Psoas muscle (tissue), 8 donors: Measurements from ENCODE around the gene RHOH. TPM values are rescaled to one million over a fixed set of nuclear protein-coding genes. Genes with fewer than 3 reads are reported as not detected.
"Not testable (repeated sequence)": the region's sequence is repeated elsewhere in the genome, so short reads cannot be mapped to it uniquely, and the experiment has no call there.

ENCODE experiments used
- ATAC-seq, 4 donors: fragments of 200-7000 bp; cut with Tn5 transposase; one replicate each; pipeline ENCODE4 v1.9.1; 2020; ENCODE audit warnings: moderate library complexity in 3 of 4, mild to moderate bottlenecking in 2 of 4
- DNase-seq, 2 donors: peaks; one replicate each; pipeline ENCODE4 v3.0.0-alpha.2; 2020
- H3K27ac ChIP-seq: fragments of 200-600 bp; one replicate; pipeline ENCODE4 v1.8.0; 2022
- H3K27me3 ChIP-seq, 3 donors: fragments of 200-600 bp in 1 of 3; one replicate each; pipeline versions ENCODE4 v1.6.1 to v1.8.0; 2013 to 2022; ENCODE audit warnings: low read length in 2 of 3, mild to moderate bottlenecking in 2 of 3, moderate library complexity in 1 of 3; ENCODE audit not compliant: insufficient read depth in 3 of 3
- H3K36me3 ChIP-seq, 2 donors: fragments of 200-600 bp in 1 of 2; one replicate each; pipeline versions ENCODE4 v1.6.1 to v1.8.0; 2013 to 2022; ENCODE audit warnings: low read depth in 1 of 2, mild to moderate bottlenecking in 1 of 2, moderate library complexity in 1 of 2; ENCODE audit not compliant: insufficient read depth in 1 of 2
- H3K4me1 ChIP-seq: fragments of 200-600 bp; one replicate; pipeline ENCODE4 v1.8.0; 2022
- H3K4me3 ChIP-seq: fragments of 200-600 bp; one replicate; pipeline ENCODE4 v1.8.0; 2022; ENCODE audit warnings: mild to moderate bottlenecking
- H3K9me3 ChIP-seq: fragments of 200-600 bp; one replicate; pipeline ENCODE4 v1.8.0; 2022
- WGBS, 3 donors: extraction: QIAGEN DNeasy Blood & Tissue Kit; methylation state at CpG; one replicate each; pipeline versions ENCODE4 v1.1.6 to v1.1.7; 2013; 5-methylcytosine and 5-hydroxymethylcytosine counted together
- intact Hi-C, 2 donors: fragments of 100-400 bp; cut with DNase I; formaldehyde crosslinking; loops; one replicate each; pipeline versions ENCODE4 v1.11.0 to v1.14.2; 2022
- polyA plus RNA-seq, 3 donors: library from polyadenylated mRNA; stranded (reverse); fragments of 200-250 nt; gene quantifications; one replicate each; pipeline ENCODE4 v1.2.3, GENCODE V29; 2013
- total RNA-seq, 4 donors: library from RNA; stranded (reverse); fragmentation: NEBNext Ultra II Directional in 2 of 4; extraction: Animal tissue kit (Norgen Biotek cat#: 25700) in 2 of 4; gene quantifications; one replicate each; pipeline versions ENCODE4 v1.2.1 to v1.2.4, GENCODE V29; 2021 to 2023
- TF ChIP-seq, protein P1 (sequence below): fragments of 200-600 bp; IDR thresholded peaks from one replicate; pipeline ENCODE4 v1.8.0; 2022; ENCODE audit warnings: antibody characterized with exemption
- donor health status: healthy with polysubstance abuse.
- donor health status: DM: no; HTN: no; CAD: no; lungs with moderate emphysema.
- donor health status: Bipolar disorder and iron deficiency.
- donor health status: healthy.
- donor health status: DM: yes; HTN: yes; CAD: no.
- donor health status: DM: no; HTN: no; CAD: no.
- donor health status: DM: no; HTN: no; CAD: no.
- donor health status: DM: yes; HTN: yes; CAD: no.

RHOH gene
- total and polyA plus RNA-seq, 7 donors = 0.04 to 0.68 (median 0.19) TPM; not detected in 1

DNA sequence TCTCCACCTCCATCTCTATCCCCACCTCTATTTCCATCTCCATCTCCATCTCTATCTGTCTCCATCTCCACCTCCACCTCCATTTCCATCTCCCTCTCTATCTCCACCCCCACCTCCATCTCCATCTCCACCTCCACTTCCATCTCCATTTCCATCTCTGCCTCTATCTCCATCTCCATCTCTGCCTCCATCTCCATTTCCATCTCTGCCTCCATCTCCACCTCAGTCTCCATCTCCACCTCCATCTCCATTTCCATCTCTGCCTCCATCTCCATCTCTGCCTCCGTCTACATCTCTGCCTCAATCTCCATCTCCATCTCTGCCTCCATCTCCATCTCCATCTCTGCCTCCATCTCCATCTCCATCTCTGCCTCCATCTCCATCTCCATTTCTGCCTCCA, 97.5 kb downstream of the RHOH start:
- intact Hi-C loops = no loop called here
- no peaks in the 10 kb centered on the region for H3K27me3 ChIP-seq
- DNase-seq (no peak), ATAC-seq (no peak)
- no peak overlapping the region for H3K4me3 ChIP-seq
- H3K4me1 ChIP-seq = no peaks in the 10 kb centered on the region
- H3K36me3 ChIP-seq = no peaks in the 10 kb centered on the region
- H3K27ac ChIP-seq = no peak overlapping the region
- TF ChIP-seq, protein P1, sequence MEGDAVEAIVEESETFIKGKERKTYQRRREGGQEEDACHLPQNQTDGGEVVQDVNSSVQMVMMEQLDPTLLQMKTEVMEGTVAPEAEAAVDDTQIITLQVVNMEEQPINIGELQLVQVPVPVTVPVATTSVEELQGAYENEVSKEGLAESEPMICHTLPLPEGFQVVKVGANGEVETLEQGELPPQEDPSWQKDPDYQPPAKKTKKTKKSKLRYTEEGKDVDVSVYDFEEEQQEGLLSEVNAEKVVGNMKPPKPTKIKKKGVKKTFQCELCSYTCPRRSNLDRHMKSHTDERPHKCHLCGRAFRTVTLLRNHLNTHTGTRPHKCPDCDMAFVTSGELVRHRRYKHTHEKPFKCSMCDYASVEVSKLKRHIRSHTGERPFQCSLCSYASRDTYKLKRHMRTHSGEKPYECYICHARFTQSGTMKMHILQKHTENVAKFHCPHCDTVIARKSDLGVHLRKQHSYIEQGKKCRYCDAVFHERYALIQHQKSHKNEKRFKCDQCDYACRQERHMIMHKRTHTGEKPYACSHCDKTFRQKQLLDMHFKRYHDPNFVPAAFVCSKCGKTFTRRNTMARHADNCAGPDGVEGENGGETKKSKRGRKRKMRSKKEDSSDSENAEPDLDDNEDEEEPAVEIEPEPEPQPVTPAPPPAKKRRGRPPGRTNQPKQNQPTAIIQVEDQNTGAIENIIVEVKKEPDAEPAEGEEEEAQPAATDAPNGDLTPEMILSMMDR = no peak
- no peaks in the 10 kb centered on the region for H3K9me3 ChIP-seq
- WGBS, 3 donors = 84 to 92% (median 85%) methylated on average over 1 of the region's 1 CpG

DNA sequence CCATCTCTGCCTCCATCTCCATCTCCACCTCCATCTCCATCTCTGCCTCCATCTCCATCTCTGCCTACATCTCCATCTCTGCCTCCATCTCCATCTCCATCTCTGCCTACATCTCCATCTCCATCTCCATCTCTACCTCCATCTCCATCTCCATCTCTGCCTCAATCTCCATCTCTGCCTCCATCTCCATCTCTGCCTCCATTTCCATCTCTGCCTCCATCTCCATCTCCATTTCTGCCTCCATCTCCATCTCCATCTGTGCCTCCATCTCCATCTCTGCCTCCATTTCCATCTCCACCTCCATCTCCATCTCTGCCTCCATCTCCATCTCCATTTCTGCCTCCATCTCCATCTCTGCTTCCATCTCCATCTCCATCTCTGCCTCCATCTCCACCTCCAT, 98.2 kb downstream of the RHOH start:
- not testable (repeated sequence) for ATAC-seq

DNA sequence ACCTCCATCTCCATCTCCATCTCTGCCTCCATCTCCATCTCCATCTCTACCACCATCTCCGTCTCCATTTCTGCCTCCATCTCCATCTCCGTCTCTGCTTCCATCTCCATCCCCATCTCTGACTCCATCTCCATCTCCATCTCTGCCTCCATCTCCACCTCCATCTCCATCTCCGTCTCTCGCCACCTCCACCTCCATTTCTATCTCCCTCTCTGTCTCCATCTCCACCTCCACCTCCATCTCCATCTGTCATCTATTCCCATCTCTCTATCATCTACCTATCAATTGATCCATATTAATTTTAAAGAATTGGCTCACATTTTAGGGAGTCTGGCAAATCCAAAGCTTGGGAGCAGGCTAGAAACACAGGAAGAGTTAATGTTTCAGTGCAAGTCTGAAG, 98.7 kb downstream of the RHOH start:
- intact Hi-C loops = no loop called here
- H3K9me3 ChIP-seq = no peaks in the 10 kb centered on the region

More for the DNA sequence above, 98.2 kb downstream of the RHOH start:
- H3K36me3 ChIP-seq, H3K27ac ChIP-seq, H3K4me1 ChIP-seq, DNase-seq, H3K9me3 ChIP-seq, H3K4me3 ChIP-seq, intact Hi-C loops, H3K27me3 ChIP-seq: not testable (repeated sequence)

More for the DNA sequence above, 98.7 kb downstream of the RHOH start:
- no peaks in the 10 kb centered on the region for H3K36me3 ChIP-seq
- no peak overlapping the region for H3K4me3 ChIP-seq
- ATAC-seq (no peak), DNase-seq (no peak)
- no peak overlapping the region for H3K27ac ChIP-seq
- no peaks in the 10 kb centered on the region for H3K27me3 ChIP-seq
- H3K4me1 ChIP-seq = no peaks in the 10 kb centered on the region
- 94 to 96% (median 96%) methylated on average over 4 of the region's 4 CpGs for WGBS, 3 donors
- TF ChIP-seq, protein P1 = no peak

Other genes with a start within 250 kb of the RHOH start
- gene PDS5A, start 219.1 kb upstream of the RHOH start, total RNA-seq = 10 to 100 TPM; 23.2 to 34.0 (median 30.8) TPM
- 10 to 100 TPM; 14.2 to 33.2 (median 19.1) TPM for gene PDS5A, start 219.1 kb upstream of the RHOH start, polyA plus RNA-seq
- 1 to 10 TPM; 2.7 to 6.8 (median 3.2) TPM for gene N4BP2, start 140.2 kb upstream of the RHOH start, total RNA-seq
- gene N4BP2, start 140.2 kb upstream of the RHOH start, polyA plus RNA-seq = 1 to 10 TPM; 1.1 to 1.6 (median 1.1) TPM
- not detected for gene CHRNA9, start 138.3 kb downstream of the RHOH start, total RNA-seq
- gene CHRNA9, start 138.3 kb downstream of the RHOH start, polyA plus RNA-seq = under 1 TPM in 1 of 3 donors, not detected in 2; 0.01 TPM